K562 (cell line): Measurements from ENCODE around the gene ELMO1. TPM values are rescaled to one million over a fixed set of nuclear protein-coding genes. Genes with fewer than 3 reads are reported as not detected.

Experiments
- CBX2 ChIP-seq: fragments of 200-600 bp; sonication (generic); IDR thresholded peaks from one replicate; pipeline ENCODE4 v1.6.1; 2012; ENCODE audit warnings: mild to moderate bottlenecking, low read length, inconsistent platforms; ENCODE audit not compliant: insufficient read depth, poor library complexity, severe bottlenecking
- KDM1A ChIP-seq, 2 experiments: fragments of 450-650 bp; IDR thresholded peaks; 2 replicates each; pipeline ENCODE4 v1.6.1; 2016; ENCODE audit warnings: mild to moderate bottlenecking in 2 of 2
- KLF16 ChIP-seq: IDR thresholded peaks from 2 replicates; pipeline ENCODE4 v1.6.1; 2016; ENCODE audit warnings: antibody characterized with exemption
- MGA ChIP-seq: fragments of 450-650 bp; IDR thresholded peaks from 2 replicates; pipeline ENCODE4 v1.6.1; 2016; ENCODE audit warnings: mild to moderate bottlenecking, moderate library complexity
- MTF1 ChIP-seq: fragments of 250-450 bp; sonication (Bioruptor Pico); IDR thresholded peaks from 2 replicates; pipeline ENCODE4 v1.9.0; 2021; ENCODE audit warnings: moderate library complexity, mild to moderate bottlenecking, inconsistent platforms, borderline replicate concordance
- TAF15 ChIP-seq: fragments of 200-400 bp; formaldehyde crosslinking; IDR thresholded peaks from 2 replicates; pipeline ENCODE4 v1.6.1; 2017; ENCODE audit warnings: mild to moderate bottlenecking, low read depth, low read length, moderate library complexity
- polyA plus RNA-seq, 8 experiments: library from polyadenylated mRNA; depleted of rRNA in 4 of 8; stranded (reverse) in 5 of 8; unstranded in 3 of 8; fragments of >200 nt; fragmentation: Nextera tagmentation in 2 of 8; fragmentation: Illumina TruSeq in 1 of 8; extraction: Ambion mirVana in 2 of 8; extraction: Trizol in 1 of 8; gene quantifications; 2 replicates each; pipeline versions ENCODE4 v1.2.1 to v1.2.3, GENCODE V29; 2011 to 2014; ENCODE audit warnings: inconsistent platforms in 1 of 8, missing spikeins in 1 of 8
- total RNA-seq, 7 experiments: library from RNA; depleted of rRNA in 6 of 7; stranded (reverse); fragments of >200 nt in 6 of 7; fragmentation: Illumina TruSeq in 2 of 7; extraction: Trizol in 2 of 7; gene quantifications; 2 replicates each; pipeline versions ENCODE4 v1.2.1 to v1.2.3, GENCODE V29; 2011 to 2021; ENCODE audit warnings: low replicate concordance in 1 of 7
- TF ChIP-seq, protein P1 (sequence below): fragments of 450-650 bp; IDR thresholded peaks from 2 replicates; pipeline ENCODE4 v1.6.1; 2018; ENCODE audit warnings: mild to moderate bottlenecking, low read depth; ENCODE audit not compliant: partially characterized antibody
- TF ChIP-seq, protein P2 (sequence below): fragments of 250-450 bp; sonication (Bioruptor Pico); IDR thresholded peaks from 2 replicates; pipeline ENCODE4 v1.5.0; 2022; ENCODE audit warnings: mild to moderate bottlenecking

ELMO1 gene
- total and polyA plus RNA-seq, 9 of the 15 experiments (the other 6 are each of a cell fraction or from before 2014, with no cell fraction given): 0.36 to 7.2 (median 3.6) TPM

- TF ChIP-seq MGA (peak; percentile 33; the same call in 1 of the 2 replicates), KDM1A (IDR thresholded peaks at IDR 0.05) (no peak), TAF15 (no peak), MTF1 (no peak), CBX2 (no peak), KLF16 (peak; percentile 85)
- TF ChIP-seq, protein P1, sequence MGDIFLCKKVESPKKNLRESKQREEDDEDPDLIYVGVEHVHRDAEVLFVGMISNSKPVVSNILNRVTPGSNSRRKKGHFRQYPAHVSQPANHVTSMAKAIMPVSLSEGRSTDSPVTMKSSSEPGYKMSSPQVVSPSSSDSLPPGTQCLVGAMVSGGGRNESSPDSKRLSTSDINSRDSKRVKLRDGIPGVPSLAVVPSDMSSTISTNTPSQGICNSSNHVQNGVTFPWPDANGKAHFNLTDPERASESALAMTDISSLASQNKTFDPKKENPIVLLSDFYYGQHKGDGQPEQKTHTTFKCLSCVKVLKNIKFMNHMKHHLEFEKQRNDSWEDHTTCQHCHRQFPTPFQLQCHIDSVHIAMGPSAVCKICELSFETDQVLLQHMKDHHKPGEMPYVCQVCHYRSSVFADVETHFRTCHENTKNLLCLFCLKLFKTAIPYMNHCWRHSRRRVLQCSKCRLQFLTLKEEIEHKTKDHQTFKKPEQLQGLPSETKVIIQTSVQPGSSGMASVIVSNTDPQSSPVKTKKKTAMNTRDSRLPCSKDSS: no peak
- TF ChIP-seq, protein P2, sequence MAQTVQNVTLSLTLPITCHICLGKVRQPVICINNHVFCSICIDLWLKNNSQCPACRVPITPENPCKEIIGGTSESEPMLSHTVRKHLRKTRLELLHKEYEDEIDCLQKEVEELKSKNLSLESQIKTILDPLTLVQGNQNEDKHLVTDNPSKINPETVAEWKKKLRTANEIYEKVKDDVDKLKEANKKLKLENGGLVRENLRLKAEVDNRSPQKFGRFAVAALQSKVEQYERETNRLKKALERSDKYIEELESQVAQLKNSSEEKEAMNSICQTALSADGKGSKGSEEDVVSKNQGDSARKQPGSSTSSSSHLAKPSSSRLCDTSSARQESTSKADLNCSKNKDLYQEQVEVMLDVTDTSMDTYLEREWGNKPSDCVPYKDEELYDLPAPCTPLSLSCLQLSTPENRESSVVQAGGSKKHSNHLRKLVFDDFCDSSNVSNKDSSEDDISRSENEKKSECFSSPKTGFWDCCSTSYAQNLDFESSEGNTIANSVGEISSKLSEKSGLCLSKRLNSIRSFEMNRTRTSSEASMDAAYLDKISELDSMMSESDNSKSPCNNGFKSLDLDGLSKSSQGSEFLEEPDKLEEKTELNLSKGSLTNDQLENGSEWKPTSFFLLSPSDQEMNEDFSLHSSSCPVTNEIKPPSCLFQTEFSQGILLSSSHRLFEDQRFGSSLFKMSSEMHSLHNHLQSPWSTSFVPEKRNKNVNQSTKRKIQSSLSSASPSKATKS: no peak
Measured at GRCh38 chr7:37405603-37406122, 43.0 kb downstream of the ELMO1 start (continued).
